Transverse colon (tissue), 4 donors: ENCODE data around the gene MRAS. TPM values are rescaled to one million over a fixed set of nuclear protein-coding genes. Genes with fewer than 3 reads are reported as not detected.

Source experiments
- DNase-seq: peaks from one replicate; pipeline ENCODE4 v3.0.0-alpha.2; 2019
- H3K27ac ChIP-seq, 4 donors: fragments of 200-600 bp; sonication (generic); 2 replicates each; pipeline ENCODE4 v1.5.1; 2016 to 2018; ENCODE audit warnings: inconsistent platforms in 4 of 4
- H3K27me3 ChIP-seq: fragments of 200-600 bp; sonication (generic); 2 replicates; pipeline ENCODE4 v1.5.1; 2017; ENCODE audit warnings: inconsistent platforms
- H3K36me3 ChIP-seq, 4 donors: fragments of 200-600 bp; sonication (generic); 2 replicates each; pipeline ENCODE4 v1.5.1; 2017 to 2019; ENCODE audit warnings: inconsistent platforms in 4 of 4
- H3K4me1 ChIP-seq, 4 donors: fragments of 200-600 bp; sonication (generic); 2 replicates each; pipeline ENCODE4 v1.5.1; 2017 to 2020; ENCODE audit warnings: inconsistent platforms in 4 of 4
- H3K4me3 ChIP-seq, 4 donors: fragments of 200-600 bp; sonication (generic); 1 replicate in 1 of 4; 2 replicates in 3 of 4; pipeline versions ENCODE4 v1.5.1 to v1.6.1; 2017 to 2019; ENCODE audit warnings: inconsistent platforms in 4 of 4
- H3K9me3 ChIP-seq, 2 donors: fragments of 200-600 bp; sonication (generic); 2 replicates each; pipeline ENCODE4 v1.5.1; 2017 to 2019; ENCODE audit warnings: inconsistent platforms in 2 of 2
- CTCF ChIP-seq, 5 experiments: fragments of 200-600 bp in 3 of 5; fragments of 450-650 bp in 2 of 5; sonication (generic) in 3 of 5; IDR thresholded peaks; 1 replicate in 2 of 5; 2 replicates in 3 of 5; pipeline ENCODE4 v1.5.1; 2016 to 2017; ENCODE audit warnings: antibody characterized with exemption in 5 of 5, inconsistent platforms in 3 of 5, mild to moderate bottlenecking in 2 of 5, moderate library complexity in 1 of 5
- EP300 ChIP-seq: sonication (generic); formaldehyde crosslinking; IDR thresholded peaks from one replicate; pipeline ENCODE4 v1.6.1; 2017; ENCODE audit warnings: antibody characterized with exemption, low read depth
- POLR2A ChIP-seq: fragments of 450-650 bp; IDR thresholded peaks from one replicate; pipeline ENCODE4 v1.6.1; 2016; ENCODE audit warnings: antibody characterized with exemption, mild to moderate bottlenecking, moderate library complexity
- POLR2AphosphoS5 ChIP-seq, 3 donors: sonication (generic); formaldehyde crosslinking; IDR thresholded peaks; one replicate each; pipeline ENCODE4 v1.6.1; 2016; ENCODE audit warnings: antibody characterized with exemption in 3 of 3
- WGBS, 2 donors: methylation state at CpG; one replicate each; pipeline ENCODE4 v1.1.5; 2018; ENCODE audit warnings: low coverage in 1 of 2; 5-methylcytosine and 5-hydroxymethylcytosine counted together
- in situ Hi-C, 4 donors: fragments of 200-750 bp; cut with MboI; loops; one replicate each; pipeline versions ENCODE4 v1.15.0 to v1.15.1; 2017; ENCODE audit warnings: low sequenced_read_pairs in 3 of 4, low pct_ligation_motif_present in 1 of 4, low pct_unique_long_range_greater_than_20kb in 1 of 4
- intact Hi-C: fragments of 100-400 bp; cut with DNase I; formaldehyde crosslinking; loops from one replicate; pipeline ENCODE4 v1.15.1; 2023; ENCODE audit warnings: low total_unique reads
- total RNA-seq, 4 donors: library from RNA; depleted of rRNA; stranded (reverse); fragments of >200 nt; gene quantifications; one replicate each; pipeline ENCODE4 v1.1.0, GENCODE V29; 2016

The MRAS gene
- total RNA-seq, 4 donors from 2014 or later = 3.0 to 9.6 (median 6.3) TPM

- Histone ChIP-seq H3K4me3 (no peak overlapping the region), H3K9me3 (no peaks in the 10 kb centered on the region), H3K27me3 (no peaks in the 10 kb centered on the region), H3K36me3 (no peaks in the 10 kb centered on the region), H3K4me1 (peaks cover 0 to 13% (median 8%) of the 10 kb centered on the region in 4 donors), H3K27ac (no peak overlapping the region)
- 65 to 80% methylated on average over 1 to 4 of the region's 4 CpGs for whole genome bisulfite sequencing, 2 donors
- DNase-seq = no peak
- in situ Hi-C loops (no loop called here), intact Hi-C loops (no loop called here)
- TF ChIP-seq CTCF (IDR thresholded peaks at IDR 0.05) (no peak), EP300 (no peak), POLR2A (no peak), POLR2AphosphoS5 (IDR thresholded peaks at IDR 0.05) (no peak)
Measured at GRCh38 chr3:138327831-138328230, 20.5 kb upstream of the MRAS start.

- Histone ChIP-seq H3K4me3 (no peak overlapping the region), H3K27ac (no peak overlapping the region), H3K27me3 (no peaks in the 10 kb centered on the region), H3K36me3 (no peaks in the 10 kb centered on the region), H3K9me3 (no peaks in the 10 kb centered on the region), H3K4me1 (peaks cover 0 to 13% (median 8%) of the 10 kb centered on the region in 4 donors)
- in situ Hi-C loops (no loop called here), intact Hi-C loops (no loop called here)
- no peak for DNase-seq
- 7 to 34% methylated on average over 2 of the region's 2 CpGs for WGBS, 2 donors
- TF ChIP-seq POLR2A (no peak), EP300 (no peak), CTCF (IDR thresholded peaks at IDR 0.05) (no peak), POLR2AphosphoS5 (IDR thresholded peaks at IDR 0.05) (no peak)
Measured at GRCh38 chr3:138328341-138328740, 20.0 kb upstream of the MRAS start.

- Histone ChIP-seq H3K27ac (peak within 1 kb of the TSS; percentile 36 to 59 (median 50)), H3K4me3 (peak within 1 kb of the TSS; percentile 41 to 87 (median 50)), H3K9me3 (no peaks in the 10 kb centered on the region), H3K4me1 (peaks cover 0 to 13% (median 8%) of the 10 kb centered on the region in 4 donors), H3K27me3 (no peaks in the 10 kb centered on the region), H3K36me3 (no peaks in the 10 kb centered on the region)
- intact Hi-C loops (no loop called here), in situ Hi-C loops (no loop called here)
- WGBS, 2 donors = 0 to 1% methylated on average over 5 to 33 of the region's 62 CpGs
- DNase-seq = peak; percentile 86
- TF ChIP-seq CTCF (IDR thresholded peaks at IDR 0.05) (peak; percentile 44 to 58 (median 50)), POLR2A (no peak), EP300 (no peak), POLR2AphosphoS5 (IDR thresholded peaks at IDR 0.05) (peak in 1 of 3 donors; percentile 23)
Measured at GRCh38 chr3:138329127-138329983, 19.0 kb upstream of the MRAS start, which contains the start of gene NME9. TSS of gene NME9 (minus strand) at chr3:138329851. CDS start at chr3:138329335, 516 bp downstream.

GRCh38 chr3:138329984-138330293 is 18.4 kb upstream of the MRAS start:
- Histone ChIP-seq H3K27ac (peak overlapping the region in 1 of 4 donors; percentile 49), H3K4me3 (peak overlapping the region in 3 of 4 donors; percentile 41 to 87 (median 59)), H3K9me3 (no peaks in the 10 kb centered on the region), H3K27me3 (no peaks in the 10 kb centered on the region), H3K36me3 (no peaks in the 10 kb centered on the region), H3K4me1 (peaks cover 0 to 13% (median 8%) of the 10 kb centered on the region in 4 donors)
- in situ Hi-C loops = loop anchor here in 1 of 4 donors (10.0 kb wide), 1 partner anchor 265 kb away; the partner anchor contains the start of gene CEP70
- TF ChIP-seq EP300 (no peak), POLR2AphosphoS5 (IDR thresholded peaks at IDR 0.05) (no peak), CTCF (IDR thresholded peaks at IDR 0.05) (no peak), POLR2A (no peak)
- WGBS, 2 donors = 14% methylated on average over 6 of the region's 7 CpGs; no CpG with 5 or more reads in 1 of the 2 donors
- DNase-seq = no peak
- intact Hi-C loops = no loop called here
